Cerebellar cortex (tissue), 1 donor: Measurements from ENCODE around the gene WDR3.
"Not testable (repeated sequence)": the region's sequence is repeated elsewhere in the genome, so short reads cannot be mapped to it uniquely, and the experiment has no call there.

Experiments used
- DNase-seq: peaks from one replicate; pipeline ENCODE4 v3.0.0-alpha.2; 2015; ENCODE audit warnings: low spot score

WDR3 gene

DNA sequence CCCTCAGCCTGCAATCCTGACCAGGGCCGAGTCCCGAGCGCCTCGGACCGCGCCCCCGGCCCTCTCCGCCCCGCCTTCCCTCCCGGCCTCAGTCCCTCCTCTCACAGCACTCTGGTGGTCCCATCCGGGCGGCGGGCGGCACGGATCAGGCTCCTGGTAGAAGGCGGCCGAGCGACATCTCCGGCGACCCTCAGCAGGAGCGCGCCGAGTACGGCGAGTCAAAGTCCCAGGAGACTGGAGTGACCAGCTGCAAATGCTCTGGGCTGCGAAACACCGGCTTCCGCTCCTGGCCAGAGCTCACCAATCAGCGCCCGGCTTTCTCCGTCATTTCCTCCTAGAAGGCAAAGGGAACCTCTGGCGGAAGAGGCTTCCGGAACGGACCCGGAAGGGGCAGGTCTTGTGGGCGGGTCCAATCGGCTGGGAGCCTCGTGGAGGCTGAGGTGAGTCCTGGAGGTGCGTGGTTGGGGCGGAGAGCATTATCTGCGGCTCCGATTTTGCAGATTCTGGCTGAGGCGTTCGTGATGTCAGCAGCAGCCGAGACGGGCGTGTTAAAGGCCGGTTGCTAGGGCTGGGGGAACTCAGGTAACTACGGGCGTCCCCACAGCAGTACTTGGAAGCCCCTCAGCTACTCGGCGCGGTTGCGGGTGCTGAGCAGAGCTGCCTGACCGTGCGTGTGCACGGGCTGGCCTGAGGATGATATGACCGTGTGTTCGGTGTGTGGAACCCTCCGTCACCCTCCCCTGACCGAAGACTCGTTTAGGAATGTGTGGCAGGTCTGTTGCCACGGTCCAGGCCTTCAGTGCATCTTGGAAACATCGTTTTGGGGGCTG lies at the start of gene WDR3, which contains the start of gene GDAP2:
Gene WDR3 (plus strand): TSS at position 397 of the 830 bp plus-strand sequence. CDS start 3,581 bp downstream, outside the sequence.
Gene GDAP2 (minus strand): TSS at position 279 of the 830 bp plus-strand sequence. CDS start 9,264 bp downstream, outside the sequence.
- peak; percentile 99 for DNase-seq

DNA sequence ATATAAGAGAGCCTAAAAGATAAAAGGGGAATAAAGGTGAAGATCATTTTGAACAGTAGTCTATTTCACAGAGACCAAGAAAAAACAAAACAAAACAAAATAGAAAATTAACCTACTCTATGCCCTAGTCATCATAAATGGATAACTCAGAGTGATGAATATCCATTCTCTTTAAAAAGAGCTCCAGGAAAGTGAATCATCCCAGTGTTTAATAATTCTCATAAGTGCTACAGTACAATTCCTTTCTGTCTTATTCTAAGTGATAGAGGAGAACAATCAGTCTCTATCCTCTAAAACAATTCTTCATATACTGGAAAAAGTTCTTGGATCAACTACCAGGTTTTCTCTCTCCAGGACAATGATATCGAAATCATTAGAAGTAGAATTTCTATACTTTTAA lies 45.9 kb upstream of the WDR3 start:
- no peak for DNase-seq

DNA sequence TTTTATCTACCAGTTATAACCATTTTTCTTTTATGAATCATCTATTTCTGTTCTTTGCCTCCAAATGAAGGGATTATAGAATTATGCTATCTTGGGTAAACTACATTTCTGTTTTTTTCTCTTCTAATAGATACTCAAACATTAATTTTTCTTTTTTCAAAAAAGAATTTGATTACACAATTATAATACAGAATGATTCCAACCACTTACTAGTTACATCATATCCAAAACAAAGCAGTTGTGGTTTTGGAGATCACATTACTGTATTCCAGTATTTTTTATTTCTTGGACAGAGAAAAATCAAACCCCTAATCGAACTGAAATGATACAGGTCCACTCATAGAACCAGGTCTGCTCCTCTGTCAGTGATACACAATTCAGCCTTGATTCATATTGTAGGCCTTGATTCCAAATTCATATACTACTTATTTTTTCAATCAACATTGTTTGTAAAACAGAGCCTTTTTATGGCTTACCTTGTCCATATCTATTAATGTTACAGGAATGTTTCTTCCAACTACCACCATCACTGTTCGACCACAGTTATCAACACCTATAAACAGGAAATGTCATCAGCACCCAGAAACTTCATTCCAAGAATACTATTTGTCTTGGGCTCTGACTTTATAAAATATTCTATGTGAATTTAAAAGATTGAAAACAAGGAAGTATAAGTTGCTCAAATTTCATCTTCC lies 43.3 kb upstream of the WDR3 start:
- DNase-seq = no peak

DNA sequence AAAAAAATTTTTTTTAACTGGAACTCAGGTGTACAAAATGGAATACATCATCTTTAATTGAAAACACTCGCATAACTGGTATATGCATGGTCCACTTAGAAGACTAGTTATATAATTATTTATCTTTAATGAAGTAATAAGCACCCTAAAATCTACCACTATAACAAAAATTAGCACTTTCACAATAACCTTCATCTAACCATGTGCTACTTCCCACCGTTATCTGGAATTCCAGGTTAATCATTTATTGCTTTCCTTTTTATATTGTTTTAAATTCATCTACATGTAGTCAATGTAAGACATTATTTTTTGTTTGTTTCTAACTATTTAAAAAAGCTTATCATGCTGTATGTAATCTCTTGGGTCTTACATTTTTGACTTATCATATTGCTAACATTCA lies 39.1 kb upstream of the WDR3 start:
- no peak for DNase-seq

DNA sequence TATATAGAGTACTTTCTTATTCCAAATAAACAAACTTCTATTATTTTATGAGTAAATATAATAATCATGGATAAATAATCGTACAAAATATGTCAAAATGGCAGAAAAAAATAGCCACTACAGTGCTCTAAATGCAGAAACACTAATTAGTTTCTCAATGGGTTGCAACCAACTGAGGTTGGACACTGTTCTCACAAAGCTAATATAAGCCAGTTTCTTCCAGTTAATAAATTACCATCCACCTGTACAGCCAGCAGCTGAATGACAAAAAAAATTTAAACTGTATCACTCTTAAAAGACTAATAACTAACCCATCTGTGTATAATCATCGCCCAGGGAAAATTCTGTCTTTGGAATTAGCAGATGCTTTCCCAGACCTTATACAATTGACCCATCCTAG lies 37.0 kb upstream of the WDR3 start:
- DNase-seq = no peak

DNA sequence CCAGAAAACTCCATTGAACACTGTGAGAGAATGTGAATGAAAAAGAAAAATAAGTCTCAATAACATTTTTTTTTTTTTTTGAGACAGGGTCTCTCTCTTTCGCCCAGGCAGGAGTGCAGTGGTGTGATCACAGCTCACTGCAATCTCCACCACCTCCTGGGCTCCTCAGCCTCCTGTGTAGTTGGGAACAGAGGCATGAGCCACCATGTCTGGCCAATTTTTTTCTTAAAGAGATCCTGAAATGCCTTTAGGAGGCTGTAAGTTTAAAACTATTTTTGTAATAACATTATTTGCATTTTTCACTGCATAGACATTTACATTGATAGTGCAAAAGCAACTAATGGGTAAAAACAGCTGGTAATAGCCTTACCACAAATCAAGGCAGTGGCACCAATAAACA lies 35.5 kb upstream of the WDR3 start:
- DNase-seq = no peak

DNA sequence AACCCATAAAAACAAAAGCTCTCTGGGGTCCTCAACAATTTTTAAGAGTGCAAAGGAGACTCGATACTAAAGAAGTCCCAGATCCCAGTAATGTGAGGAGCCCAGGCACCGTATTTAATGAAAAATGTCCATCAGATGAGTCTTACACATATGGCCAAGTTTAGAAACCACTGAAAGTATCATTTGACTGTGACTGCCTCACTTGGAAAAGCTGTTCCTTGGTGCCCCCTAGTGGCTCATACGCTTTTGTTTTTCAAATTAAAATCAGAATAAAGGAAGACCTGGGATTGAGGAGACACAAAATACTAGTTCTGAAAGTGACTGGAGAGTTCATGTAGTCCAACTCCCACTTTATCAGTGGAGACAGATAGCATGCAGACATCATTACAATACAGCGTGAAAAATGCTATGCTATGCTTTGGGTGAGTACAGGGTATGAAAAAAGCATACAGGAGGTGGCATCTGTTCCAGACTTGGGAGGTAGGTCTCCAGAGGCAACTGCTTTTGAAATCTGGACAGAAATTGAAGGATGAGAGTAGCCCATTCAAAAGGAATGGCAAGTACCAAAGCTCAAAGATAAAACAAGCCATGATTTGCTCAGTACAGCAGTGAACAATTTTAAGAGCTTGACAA lies 33.9 kb upstream of the WDR3 start:
- peak; percentile 84 for DNase-seq

DNA sequence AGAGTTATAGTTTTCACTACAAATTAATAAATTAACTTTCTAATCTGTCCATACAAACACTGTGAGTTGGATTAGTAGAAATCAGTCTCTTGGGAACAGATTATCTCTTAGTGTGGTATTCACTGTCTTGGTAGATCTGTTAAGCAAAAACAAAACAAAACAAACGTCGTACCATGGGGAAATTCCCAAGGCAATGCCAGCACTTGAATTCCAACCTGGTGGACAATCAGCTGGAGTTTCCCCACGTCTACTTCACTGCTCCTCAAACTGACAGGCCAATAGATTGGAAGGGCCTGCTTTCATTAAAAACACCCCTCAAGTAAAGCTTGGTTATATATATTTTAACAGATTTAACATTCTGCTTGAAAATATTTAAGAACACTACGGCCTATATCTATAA lies 32.0 kb upstream of the WDR3 start:
- DNase-seq = no peak

DNA sequence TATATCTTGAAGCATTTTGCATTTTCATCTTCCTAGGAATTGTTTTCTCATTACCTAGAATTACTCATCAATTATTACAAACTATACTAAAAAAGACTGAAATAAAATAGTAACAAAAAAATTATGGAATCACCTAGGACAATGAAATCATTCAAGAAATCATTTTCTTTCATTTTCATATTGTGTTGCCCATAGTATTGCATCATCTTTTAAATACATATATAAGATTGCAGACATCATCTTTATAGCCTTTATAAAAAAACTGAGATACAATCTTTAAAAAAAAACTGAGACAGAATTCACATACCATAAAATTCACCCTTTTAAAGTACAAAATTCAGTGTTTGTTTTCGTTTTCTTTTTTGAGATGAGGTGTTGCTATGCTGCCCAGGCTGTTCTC lies 29.7 kb upstream of the WDR3 start:
- DNase-seq = no peak

DNA sequence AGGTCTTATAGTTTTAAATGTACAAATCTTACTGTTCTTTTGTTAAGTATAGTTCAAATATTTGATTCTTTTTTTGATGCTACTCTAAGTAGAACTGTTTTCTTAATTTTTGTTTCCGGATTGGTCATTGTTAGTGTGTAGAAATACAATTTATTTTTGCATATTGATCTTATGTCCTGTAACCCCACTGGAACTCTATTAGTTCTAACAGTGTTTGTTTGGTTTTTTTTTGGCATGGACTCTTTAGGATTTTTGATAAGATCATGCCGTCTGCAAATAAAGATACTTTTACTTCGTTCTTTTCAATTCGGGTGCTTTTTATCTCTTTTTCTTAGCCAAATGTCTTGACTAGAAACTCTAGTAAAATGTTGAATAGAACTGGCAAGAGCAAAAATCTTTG lies 26.6 kb upstream of the WDR3 start:
- DNase-seq = no peak

DNA sequence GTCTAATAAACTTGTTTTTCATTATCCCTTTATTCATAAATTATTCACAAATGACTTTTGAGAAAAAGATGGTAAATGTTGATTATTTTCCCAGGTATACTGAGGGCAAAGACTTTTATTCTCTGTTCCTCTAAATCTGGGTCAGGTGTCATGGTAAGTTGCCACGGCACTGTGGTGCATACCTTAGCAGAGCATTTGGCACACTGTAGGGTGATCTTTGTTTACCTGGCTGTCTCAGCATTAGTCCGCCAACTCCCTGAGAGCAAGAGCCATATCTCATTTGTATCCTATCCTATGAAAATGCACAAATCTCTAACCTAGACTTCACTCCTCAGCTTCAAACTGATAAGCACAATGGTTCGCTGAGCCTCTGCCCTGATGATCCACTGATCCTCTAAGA lies 25.1 kb upstream of the WDR3 start:
- no peak for DNase-seq

DNA sequence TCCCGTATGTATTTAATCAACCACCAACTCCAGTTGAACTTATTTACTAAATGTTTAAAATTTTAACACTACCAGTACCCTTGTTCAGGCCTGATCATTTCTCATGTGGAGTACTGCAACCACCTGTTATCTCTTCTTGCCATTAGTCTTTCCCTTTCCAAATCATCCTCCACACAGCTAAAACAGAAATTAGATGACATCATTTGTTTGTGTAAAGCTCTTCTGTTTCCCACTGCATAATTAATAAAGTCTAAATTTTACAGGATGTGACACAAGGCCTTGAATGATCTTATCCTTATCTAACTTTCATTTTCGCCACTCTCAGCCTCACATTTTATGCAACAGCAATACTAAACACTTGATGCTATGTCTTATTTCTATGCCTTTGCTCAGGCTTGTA lies 24.5 kb upstream of the WDR3 start:
- DNase-seq = no peak

DNA sequence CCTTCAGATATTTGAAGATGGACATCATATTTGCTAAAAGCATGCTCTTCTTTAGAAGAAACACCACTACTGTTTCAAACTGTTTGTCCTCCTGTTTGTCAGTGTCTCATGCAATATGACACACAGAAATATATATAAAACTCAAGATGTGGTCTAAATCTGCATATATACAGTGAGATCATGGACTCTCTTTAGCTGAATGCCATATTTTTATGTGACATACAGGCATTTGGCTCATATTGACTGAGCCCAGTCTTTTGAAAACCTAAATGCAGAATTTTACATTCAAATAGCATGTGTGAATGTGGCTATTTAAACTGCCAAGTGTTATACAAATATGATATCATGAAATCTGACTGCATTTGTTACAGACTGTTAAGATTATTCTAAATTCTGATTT lies 18.5 kb upstream of the WDR3 start:
- DNase-seq = no peak

DNA sequence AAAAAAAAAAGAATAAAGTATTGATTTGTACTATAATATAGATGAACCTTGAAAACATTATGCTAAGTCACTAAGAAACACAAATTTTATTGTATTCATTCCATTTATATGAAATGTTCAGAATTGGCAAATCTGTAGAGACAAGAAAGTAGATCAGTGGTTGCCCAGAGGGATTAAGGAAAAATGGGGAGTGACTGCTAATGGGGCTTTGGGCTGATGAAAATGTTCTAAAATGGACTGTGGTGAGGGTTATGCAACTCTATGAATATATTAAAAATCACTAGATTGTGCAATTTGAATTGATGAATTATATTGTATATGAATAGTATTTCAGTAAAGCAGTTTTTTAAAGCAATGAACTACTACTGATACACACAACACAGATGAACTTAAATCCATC lies 10.2 kb upstream of the WDR3 start:
- DNase-seq = no peak

DNA sequence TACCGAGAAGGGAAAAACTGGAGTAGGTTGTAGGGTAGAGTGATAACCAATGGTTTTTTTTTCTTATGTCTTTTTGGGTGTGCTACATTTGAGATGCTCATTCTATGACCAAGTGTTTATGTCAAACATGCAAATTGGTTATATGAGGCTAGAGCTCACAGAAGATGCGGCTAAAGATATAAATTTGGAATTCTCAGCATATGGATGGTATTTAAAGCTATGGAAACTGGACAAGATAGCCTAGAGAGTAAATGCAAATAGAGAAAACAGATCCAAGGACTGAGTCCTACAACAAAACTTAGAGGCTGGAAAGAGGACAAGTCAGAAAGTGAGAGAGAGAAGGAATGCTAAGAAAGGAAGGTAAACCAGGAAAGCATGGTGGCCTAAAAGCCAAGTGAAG lies 7.5 kb upstream of the WDR3 start:
- no peak for DNase-seq

DNA sequence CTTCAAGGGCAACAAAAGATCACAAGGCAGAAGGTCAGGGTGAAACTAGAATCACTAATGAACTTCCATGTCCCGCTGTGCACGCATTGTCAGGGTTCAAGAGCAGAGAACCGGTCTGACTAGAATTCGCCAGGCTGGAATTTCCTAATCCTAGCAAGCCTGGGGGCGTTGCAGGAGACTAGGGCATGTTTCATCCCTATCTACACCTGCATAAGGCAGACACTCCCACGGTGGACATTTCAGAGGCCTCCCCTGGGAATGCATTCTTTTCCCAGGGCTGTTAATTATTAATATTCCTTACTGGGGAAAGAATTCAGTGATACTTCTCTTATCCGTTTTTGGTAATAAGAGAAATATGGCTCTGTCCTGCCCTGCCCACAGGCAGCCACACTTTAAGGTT lies 6.8 kb upstream of the WDR3 start:
- DNase-seq = not testable (repeated sequence)

DNA sequence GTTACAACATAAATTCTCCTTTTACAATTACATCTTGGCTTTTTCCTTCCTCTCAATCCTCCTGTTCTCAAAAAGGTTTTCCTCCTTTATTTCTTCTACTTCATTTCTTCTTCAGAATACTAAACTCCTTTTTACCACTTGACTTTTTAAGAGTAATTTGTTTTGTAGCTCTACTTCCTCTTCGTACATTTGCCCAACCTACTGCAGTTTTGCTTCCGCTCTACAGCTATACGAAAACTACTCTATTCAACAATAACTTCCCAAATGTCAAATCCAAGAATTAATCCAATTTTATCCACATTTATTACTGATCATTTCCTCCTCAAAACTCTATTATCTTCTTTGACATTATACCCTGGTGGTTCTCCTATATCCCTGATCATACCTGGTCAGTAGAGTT lies 3.6 kb upstream of the WDR3 start:
- no peak for DNase-seq

DNA sequence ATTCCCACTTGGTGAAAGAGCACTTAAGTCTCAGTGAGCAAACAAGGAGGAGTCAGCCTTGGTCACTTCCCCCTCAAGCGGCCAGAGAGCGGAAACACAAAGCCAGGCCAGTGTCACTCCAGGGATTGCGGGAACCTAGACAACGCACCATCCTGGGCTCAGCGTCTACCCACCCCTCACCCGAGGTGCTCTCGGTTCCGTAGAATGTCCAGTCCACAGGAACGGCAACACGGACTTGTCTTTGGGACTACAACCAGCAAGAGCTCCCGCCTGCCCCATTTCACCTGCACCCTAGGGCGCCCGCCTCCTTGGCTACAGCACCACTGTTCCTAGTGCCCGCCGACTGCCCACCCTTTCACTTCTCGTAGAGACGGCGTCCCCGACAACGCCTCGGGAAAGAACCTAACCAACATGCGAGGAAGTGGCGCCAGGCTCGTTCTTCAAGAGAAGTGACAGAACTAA lies 627 bp upstream of the WDR3 start:
- DNase-seq = peak; percentile 67

DNA sequence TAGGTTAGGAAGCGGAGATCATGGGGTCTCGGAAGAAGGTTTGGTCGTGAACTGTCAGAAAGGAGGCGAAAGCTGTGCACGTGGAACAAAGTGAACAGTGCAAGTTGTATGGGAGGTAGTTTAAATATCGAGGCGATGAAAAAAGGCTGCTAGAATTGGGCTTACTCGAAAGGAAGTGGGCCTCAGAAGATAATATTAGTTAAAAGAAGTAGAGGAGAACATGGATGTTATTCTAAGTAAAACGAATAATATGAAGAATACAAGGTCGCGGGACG lies 571 bp downstream of the WDR3 start:
- no peak for DNase-seq

DNA sequence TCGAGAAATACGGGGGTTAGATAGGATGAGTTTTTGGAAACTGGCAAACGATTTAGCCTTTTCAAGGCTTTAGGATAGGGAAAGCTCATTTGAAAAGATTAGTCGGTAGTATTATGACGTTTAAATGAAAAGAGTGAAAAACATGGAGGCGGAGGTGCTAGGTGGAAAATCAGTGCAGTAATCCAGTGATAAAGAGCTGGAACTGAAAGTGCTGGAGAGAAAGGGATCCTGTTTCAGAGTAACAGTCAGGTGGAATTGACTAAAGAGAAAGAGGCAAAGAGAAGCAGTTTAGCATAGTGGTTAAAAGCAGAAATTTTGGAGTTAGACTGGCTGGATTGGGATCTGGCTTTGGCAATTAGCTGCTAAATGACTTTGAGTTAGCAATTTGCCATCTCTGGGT lies 945 bp downstream of the WDR3 start:
- DNase-seq = peak; percentile 1

DNA sequence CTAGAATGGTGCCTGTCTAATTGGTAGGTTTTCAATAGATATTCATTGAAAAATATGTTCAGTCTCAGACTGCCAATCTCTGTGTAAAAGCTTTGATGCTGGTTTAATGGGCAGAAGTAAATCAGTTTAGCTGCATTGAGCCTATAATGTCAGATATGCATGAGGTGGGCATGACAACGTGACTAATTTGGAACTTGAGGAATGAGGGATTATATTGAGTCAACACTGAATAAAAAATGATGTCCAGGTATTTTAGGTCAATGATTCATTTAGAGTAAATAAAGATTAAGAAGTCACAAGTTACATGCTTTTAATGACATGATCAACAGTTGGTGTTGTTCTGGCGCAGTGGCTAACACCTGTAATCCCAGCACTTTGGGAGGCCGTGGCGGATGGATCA lies 3.0 kb downstream of the WDR3 start:
- no peak for DNase-seq

DNA sequence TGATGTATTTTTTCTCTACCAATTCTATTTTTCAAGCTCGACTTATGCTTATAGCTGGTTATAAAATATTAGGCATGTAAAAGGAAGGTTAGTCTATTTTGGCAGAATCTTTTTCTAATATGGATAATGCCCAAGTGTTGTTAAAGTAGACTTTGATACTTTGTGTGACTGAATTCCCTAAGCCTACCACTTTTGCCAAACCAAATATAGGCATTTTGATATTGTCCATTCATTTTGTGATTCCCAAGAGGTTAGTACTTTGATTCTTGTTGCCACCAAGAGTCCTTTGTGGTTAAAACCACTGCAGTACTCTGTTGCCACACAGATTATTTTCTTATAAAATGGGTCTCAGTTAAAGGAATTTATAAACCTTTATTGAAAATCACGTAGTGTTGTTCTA lies 4.2 kb downstream of the WDR3 start:
- no peak for DNase-seq

DNA sequence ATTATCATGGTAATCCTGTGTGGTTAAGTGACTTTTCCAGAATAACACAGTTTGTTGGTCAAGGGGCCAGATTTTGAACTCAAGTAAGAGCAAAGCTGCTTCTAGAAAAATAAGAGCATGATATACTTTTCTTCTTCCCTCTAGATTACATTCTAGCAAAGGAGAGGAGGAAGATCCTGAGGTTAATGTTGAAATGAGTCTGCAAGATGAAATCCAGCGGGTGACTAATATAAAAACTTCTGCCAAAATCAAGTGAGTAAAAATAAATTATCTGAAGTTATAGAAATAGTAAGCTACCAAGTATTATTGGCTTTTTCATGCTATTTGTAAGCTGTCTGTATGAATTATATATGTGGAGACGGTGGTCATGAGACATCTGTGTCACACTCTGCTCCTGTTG lies 12.8 kb downstream of the WDR3 start:
- DNase-seq = no peak
